Retinal pigment epithelial cell (primary cell): ENCODE data around the gene HSPA5.
"Not testable (repeated sequence)": the region's sequence is repeated elsewhere in the genome, so short reads cannot be mapped to it uniquely, and the experiment has no call there.

Source experiments
- DNase-seq: peaks from one replicate; pipeline ENCODE4 v3.0.0-alpha.2; 2010; ENCODE audit warnings: low read depth
- H3K4me3 ChIP-seq: 2 replicates; pipeline ENCODE4 v1.5.1; 2011; ENCODE audit warnings: mild to moderate bottlenecking, low read length, control low read depth, moderate library complexity
- CTCF ChIP-seq: conservative IDR thresholded peaks from 2 replicates; pipeline ENCODE4 v1.5.1; 2011; ENCODE audit warnings: low read depth, low read length, control low read depth, inconsistent platforms

HSPA5 gene

GRCh38 chr9:125241000-125241862 is at the start of gene HSPA5:
HSPA5 (minus strand) TSS chr9:125241343; CDS start chr9:125241126, 217 bp downstream.
- TF ChIP-seq CTCF, result no peak
- H3K4me3 ChIP-seq, result peak within 1 kb of the TSS; percentile 100

GRCh38 chr9:125286935-125287433 is 45.8 kb upstream of the HSPA5 start:
- H3K4me3 ChIP-seq, DNase-seq: not testable (repeated sequence)

More at GRCh38 chr9:125241000-125241862, at the start of gene HSPA5:
- peak; percentile 99 for DNase-seq

GRCh38 chr9:125284855-125285254 is 43.7 kb upstream of the HSPA5 start:
- no peak overlapping the region for H3K4me3 ChIP-seq
- TF ChIP-seq CTCF, result no peak
- DNase-seq, result no peak

GRCh38 chr9:125280945-125281344 is 39.8 kb upstream of the HSPA5 start:
- no peak overlapping the region for H3K4me3 ChIP-seq
- no peak for DNase-seq
- TF ChIP-seq CTCF, result no peak

- no peak for DNase-seq
- H3K4me3 ChIP-seq, result no peak overlapping the region
- no peak for TF ChIP-seq CTCF
Observed at GRCh38 chr9:125277411-125277810, 36.3 kb upstream of the HSPA5 start.

GRCh38 chr9:125276771-125277170 is 35.6 kb upstream of the HSPA5 start:
- no peak for DNase-seq
- no peak for TF ChIP-seq CTCF
- no peak overlapping the region for H3K4me3 ChIP-seq

- DNase-seq, result no peak
- no peak overlapping the region for H3K4me3 ChIP-seq
- TF ChIP-seq CTCF, result no peak
Observed at GRCh38 chr9:125272697-125273096, 31.6 kb upstream of the HSPA5 start.
